ENCODE data around the gene STEAP3.

DNA sequence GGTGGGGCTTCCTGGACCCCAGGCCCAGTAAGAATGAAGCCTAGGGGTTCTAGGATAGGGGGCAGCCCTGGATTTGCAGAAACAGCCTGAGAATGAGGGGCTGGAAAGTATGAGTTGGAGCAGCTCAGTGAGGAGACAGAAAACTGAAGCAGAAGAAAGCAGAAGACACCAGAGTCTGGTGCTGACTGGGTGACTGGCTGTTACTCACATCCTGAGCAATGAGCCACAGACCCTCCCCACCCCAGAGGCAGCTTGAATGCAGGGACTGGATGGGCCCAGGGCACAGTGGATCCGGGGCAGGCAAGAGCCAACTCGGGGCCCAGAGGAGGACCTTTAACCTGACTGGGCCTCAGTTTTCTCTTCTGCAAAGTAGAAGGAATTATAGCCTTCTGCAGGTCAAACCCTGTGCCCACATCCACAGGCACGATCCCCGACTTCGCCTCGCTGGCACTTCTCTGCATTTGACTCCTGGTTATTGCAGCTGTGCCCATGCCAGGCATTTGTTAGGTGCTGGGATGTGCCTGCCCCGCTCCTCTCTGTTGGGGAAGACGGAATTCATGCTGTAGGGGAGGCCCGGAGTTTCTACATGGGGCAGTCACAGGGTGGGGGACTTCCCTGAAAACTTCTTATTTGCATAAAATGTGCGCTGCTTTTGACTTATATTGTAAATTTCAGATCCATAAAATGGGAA lies 8.5 kb downstream of the STEAP3 start:
- TF ChIP-seq, protein P1, sequence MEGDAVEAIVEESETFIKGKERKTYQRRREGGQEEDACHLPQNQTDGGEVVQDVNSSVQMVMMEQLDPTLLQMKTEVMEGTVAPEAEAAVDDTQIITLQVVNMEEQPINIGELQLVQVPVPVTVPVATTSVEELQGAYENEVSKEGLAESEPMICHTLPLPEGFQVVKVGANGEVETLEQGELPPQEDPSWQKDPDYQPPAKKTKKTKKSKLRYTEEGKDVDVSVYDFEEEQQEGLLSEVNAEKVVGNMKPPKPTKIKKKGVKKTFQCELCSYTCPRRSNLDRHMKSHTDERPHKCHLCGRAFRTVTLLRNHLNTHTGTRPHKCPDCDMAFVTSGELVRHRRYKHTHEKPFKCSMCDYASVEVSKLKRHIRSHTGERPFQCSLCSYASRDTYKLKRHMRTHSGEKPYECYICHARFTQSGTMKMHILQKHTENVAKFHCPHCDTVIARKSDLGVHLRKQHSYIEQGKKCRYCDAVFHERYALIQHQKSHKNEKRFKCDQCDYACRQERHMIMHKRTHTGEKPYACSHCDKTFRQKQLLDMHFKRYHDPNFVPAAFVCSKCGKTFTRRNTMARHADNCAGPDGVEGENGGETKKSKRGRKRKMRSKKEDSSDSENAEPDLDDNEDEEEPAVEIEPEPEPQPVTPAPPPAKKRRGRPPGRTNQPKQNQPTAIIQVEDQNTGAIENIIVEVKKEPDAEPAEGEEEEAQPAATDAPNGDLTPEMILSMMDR (IDR thresholded peaks at IDR 0.05), result no peak
- no peak for TF ChIP-seq POLR2A (IDR thresholded peaks at IDR 0.05)

Measured in body of pancreas (tissue), 4 donors.